DOHH2 (cell line): ENCODE results near the gene CD209.
"Not testable (repeated sequence)": the region's sequence is repeated elsewhere in the genome, so short reads cannot be mapped to it uniquely, and the experiment has no call there.

Experiments
- H3F3A ChIP-seq: fragments of 200-600 bp; sonication (generic), shearing (Covaris generic); 2 replicates; pipeline ENCODE4 v1.6.0; 2016; ENCODE audit warnings: antibody characterized with exemption, mild to moderate bottlenecking; ENCODE audit not compliant: control insufficient read depth, insufficient read depth
- H3K27ac ChIP-seq: fragments of 200-600 bp; sonication (generic); 2 replicates; pipeline ENCODE4 v1.5.1; 2014; ENCODE audit warnings: low read depth, mild to moderate bottlenecking, low read length, moderate library complexity
- H3K27me3 ChIP-seq: fragments of 200-600 bp; sonication (generic); 2 replicates; pipeline ENCODE4 v1.6.1; 2014; ENCODE audit warnings: mild to moderate bottlenecking, low read length, mixed read lengths; ENCODE audit not compliant: control insufficient read depth
- H3K36me3 ChIP-seq: fragments of 200-600 bp; sonication (generic); 2 replicates; pipeline ENCODE4 v1.6.1; 2014; ENCODE audit warnings: mild to moderate bottlenecking, low read length, moderate library complexity, mixed read lengths; ENCODE audit not compliant: control insufficient read depth
- H3K4me1 ChIP-seq: fragments of 200-600 bp; sonication (generic); 2 replicates; pipeline ENCODE4 v1.6.1; 2014; ENCODE audit warnings: mild to moderate bottlenecking, low read length, mixed read lengths; ENCODE audit not compliant: control insufficient read depth
- H3K4me2 ChIP-seq: fragments of 200-600 bp; sonication (generic); 2 replicates; pipeline ENCODE4 v1.6.0; 2014; ENCODE audit warnings: mild to moderate bottlenecking, low read length, moderate library complexity
- H3K4me3 ChIP-seq: fragments of 200-600 bp; sonication (generic); 2 replicates; pipeline ENCODE4 v1.5.1; 2014; ENCODE audit warnings: mild to moderate bottlenecking, low read length, mixed read lengths
- H3K79me2 ChIP-seq: fragments of 200-600 bp; sonication (generic); 2 replicates; pipeline ENCODE4 v1.6.1; 2014; ENCODE audit warnings: mild to moderate bottlenecking, low read length, mixed read lengths; ENCODE audit not compliant: control insufficient read depth
- H3K9me2 ChIP-seq: fragments of 200-600 bp; sonication (generic); replicated peaks from 2 replicates; pipeline ENCODE4 v1.6.1; 2014; ENCODE audit warnings: mild to moderate bottlenecking, low read length, mixed read lengths; ENCODE audit not compliant: control insufficient read depth
- H3K9me3 ChIP-seq: fragments of 200-600 bp; sonication (generic); 2 replicates; pipeline ENCODE4 v1.6.1; 2014; ENCODE audit warnings: antibody characterized with exemption, low read length, mixed read lengths; ENCODE audit not compliant: control insufficient read depth, insufficient read depth
- H4K20me1 ChIP-seq: fragments of 200-600 bp; sonication (generic); 2 replicates; pipeline ENCODE4 v1.6.0; 2014; ENCODE audit warnings: low read depth, mild to moderate bottlenecking, antibody characterized with exemption, low read length, moderate library complexity; ENCODE audit not compliant: control insufficient read depth, insufficient read depth
- EZH2phosphoT487 ChIP-seq: fragments of 200-600 bp; sonication (generic); IDR thresholded peaks from 2 replicates; pipeline ENCODE4 v1.6.1; 2017; ENCODE audit warnings: borderline replicate concordance, mild to moderate bottlenecking, antibody characterized with exemption, low read length, moderate library complexity, mixed read lengths
- TF ChIP-seq, protein P1 (sequence below): fragments of 200-600 bp; sonication (generic); IDR thresholded peaks from one replicate; pipeline ENCODE4 v1.5.1; 2014; ENCODE audit warnings: antibody characterized with exemption, mild to moderate bottlenecking, low read depth, low read length; ENCODE audit not compliant: poor library complexity, severe bottlenecking

Gene CD209

DNA sequence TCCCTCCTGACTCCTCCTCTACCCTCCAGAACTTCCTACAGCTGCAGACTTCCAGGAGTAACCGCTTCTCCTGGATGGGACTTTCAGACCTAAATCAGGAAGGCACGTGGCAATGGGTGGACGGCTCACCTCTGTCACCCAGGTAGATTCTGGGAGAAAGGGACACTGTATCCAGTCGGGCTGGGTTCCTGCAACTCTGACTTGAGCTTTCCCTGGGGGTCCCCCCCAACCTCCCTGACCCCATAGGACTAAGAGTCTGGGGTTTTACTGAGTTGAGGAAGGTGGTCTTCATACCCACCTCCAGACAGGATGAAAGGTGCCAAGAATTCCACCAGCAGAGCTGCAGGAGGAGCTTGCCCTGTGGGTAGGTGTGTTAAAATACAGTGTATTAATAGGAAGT lies 20.2 kb upstream of the CD209 start:
- Histone ChIP-seq H4K20me1 (no peaks in the 10 kb centered on the region), H3K9me2 (no peaks in the 10 kb centered on the region), H3K27ac (no peak overlapping the region), H3K27me3 (no peaks in the 10 kb centered on the region; the same call in 1 of the 2 replicates), H3K4me3 (no peak overlapping the region), H3K4me1 (no peaks in the 10 kb centered on the region; the same call in 1 of the 2 replicates), H3K4me2 (no peak overlapping the region), H3F3A (no peaks in the 10 kb centered on the region), H3K36me3 (no peaks in the 10 kb centered on the region), H3K9me3 (no peaks in the 10 kb centered on the region), H3K79me2 (no peaks in the 10 kb centered on the region)
- no peak for TF ChIP-seq EZH2phosphoT487
- TF ChIP-seq, protein P1, sequence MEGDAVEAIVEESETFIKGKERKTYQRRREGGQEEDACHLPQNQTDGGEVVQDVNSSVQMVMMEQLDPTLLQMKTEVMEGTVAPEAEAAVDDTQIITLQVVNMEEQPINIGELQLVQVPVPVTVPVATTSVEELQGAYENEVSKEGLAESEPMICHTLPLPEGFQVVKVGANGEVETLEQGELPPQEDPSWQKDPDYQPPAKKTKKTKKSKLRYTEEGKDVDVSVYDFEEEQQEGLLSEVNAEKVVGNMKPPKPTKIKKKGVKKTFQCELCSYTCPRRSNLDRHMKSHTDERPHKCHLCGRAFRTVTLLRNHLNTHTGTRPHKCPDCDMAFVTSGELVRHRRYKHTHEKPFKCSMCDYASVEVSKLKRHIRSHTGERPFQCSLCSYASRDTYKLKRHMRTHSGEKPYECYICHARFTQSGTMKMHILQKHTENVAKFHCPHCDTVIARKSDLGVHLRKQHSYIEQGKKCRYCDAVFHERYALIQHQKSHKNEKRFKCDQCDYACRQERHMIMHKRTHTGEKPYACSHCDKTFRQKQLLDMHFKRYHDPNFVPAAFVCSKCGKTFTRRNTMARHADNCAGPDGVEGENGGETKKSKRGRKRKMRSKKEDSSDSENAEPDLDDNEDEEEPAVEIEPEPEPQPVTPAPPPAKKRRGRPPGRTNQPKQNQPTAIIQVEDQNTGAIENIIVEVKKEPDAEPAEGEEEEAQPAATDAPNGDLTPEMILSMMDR = no peak

DNA sequence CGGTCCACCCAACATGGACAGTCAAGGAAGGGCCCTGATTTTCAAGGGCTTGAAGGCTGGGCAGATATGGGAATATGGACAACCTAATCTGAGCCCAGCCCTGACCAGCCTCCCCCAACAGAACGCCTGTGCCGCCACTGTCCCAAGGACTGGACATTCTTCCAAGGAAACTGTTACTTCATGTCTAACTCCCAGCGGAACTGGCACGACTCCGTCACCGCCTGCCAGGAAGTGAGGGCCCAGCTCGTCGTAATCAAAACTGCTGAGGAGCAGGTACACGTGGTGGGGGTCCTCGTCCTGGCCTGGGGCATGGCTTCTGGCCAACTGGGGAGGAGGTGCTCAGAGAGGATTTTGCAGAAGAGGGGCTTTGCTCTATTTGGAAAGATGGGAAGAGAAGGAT lies 19.2 kb upstream of the CD209 start:
- no peaks in the 10 kb centered on the region; the same call in 1 of the 2 replicates for H3K4me1 ChIP-seq
- H3K9me3 ChIP-seq = no peaks in the 10 kb centered on the region
- H3K9me2 ChIP-seq = no peaks in the 10 kb centered on the region
- H3F3A ChIP-seq = no peaks in the 10 kb centered on the region
- no peak overlapping the region for H3K4me3 ChIP-seq
- H3K27ac ChIP-seq = no peak overlapping the region
- H4K20me1 ChIP-seq = no peaks in the 10 kb centered on the region
- no peak for TF ChIP-seq EZH2phosphoT487
- TF ChIP-seq, protein P1 = no peak
- no peaks in the 10 kb centered on the region for H3K79me2 ChIP-seq
- no peaks in the 10 kb centered on the region for H3K36me3 ChIP-seq
- H3K4me2 ChIP-seq = no peak overlapping the region
- no peaks in the 10 kb centered on the region; the same call in 1 of the 2 replicates for H3K27me3 ChIP-seq

DNA sequence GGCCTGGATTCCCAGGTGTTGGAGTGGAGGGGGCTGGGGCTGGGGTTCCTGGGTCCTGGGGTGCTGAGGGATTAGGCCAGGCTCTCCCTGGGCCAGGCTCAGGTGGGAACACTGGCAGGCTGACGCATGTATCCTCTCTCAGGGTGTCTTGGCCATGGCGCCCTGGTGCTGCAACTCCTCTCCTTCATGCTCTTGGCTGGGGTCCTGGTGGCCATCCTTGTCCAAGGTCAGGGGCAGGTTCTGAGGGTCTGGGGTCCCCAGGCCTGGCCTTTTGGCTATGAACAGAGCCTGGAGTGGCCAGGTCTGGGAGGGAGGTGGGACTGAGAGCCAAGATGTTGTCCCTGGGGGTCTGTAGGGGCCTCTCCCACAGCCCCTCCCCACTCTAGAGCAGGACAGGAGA lies 17.7 kb upstream of the CD209 start:
- not testable (repeated sequence) for H3K27me3 ChIP-seq, H3F3A ChIP-seq, H3K79me2 ChIP-seq, H3K9me2 ChIP-seq, H3K9me3 ChIP-seq, H3K27ac ChIP-seq, H3K36me3 ChIP-seq, H3K4me3 ChIP-seq, H4K20me1 ChIP-seq, H3K4me2 ChIP-seq, H3K4me1 ChIP-seq

DNA sequence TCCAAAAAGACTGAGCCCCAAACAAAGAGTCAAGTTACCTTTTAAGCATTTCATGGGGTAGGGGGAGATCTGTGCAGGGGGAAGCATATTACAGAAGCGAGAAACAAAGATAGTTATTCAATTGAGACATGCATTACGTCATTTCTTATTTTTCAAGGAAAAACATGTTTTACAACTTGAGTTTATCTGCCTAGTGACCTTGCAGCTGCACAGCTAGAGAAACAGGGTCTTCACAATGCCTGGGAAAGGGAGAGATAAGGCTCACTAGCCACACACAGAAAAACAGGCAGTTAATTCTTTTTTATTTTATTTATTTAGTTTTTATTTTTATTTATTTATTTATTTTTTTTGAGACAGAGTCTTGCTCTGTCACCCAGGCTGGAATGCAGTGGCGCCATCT lies 16.8 kb upstream of the CD209 start:
- not testable (repeated sequence) for H3K9me3 ChIP-seq, H3K27me3 ChIP-seq, H3F3A ChIP-seq, H3K27ac ChIP-seq, H3K4me3 ChIP-seq, H3K4me2 ChIP-seq, H3K4me1 ChIP-seq, H3K9me2 ChIP-seq, H3K36me3 ChIP-seq, H4K20me1 ChIP-seq, H3K79me2 ChIP-seq
